HFF-Myc (cell line): ENCODE data around the gene CHST12.

Experiments
- DNase-seq: peaks from one replicate; pipeline ENCODE4 v3.0.0-alpha.2; 2011; ENCODE audit warnings: low read depth; ENCODE audit errors: extremely low read depth
- H3K4me3 ChIP-seq: replicated peaks from 2 replicates; pipeline ENCODE4 v1.5.1; 2011; ENCODE audit warnings: low read depth, mild to moderate bottlenecking, control low read depth, low read length
- CTCF ChIP-seq: IDR thresholded peaks from 2 replicates; pipeline ENCODE4 v1.5.1; 2012; ENCODE audit warnings: mild to moderate bottlenecking, low read depth, low read length, control low read depth; ENCODE audit errors: missing control alignments

CHST12 gene

GRCh38 chr7:2441430-2442058 lies 38.1 kb downstream of the CHST12 start:
- no peak for DNase-seq
- no peak overlapping the region for H3K4me3 ChIP-seq
- TF ChIP-seq CTCF, result no peak

- no peak for DNase-seq
- no peak for TF ChIP-seq CTCF
- H3K4me3 ChIP-seq, result no peak overlapping the region
Observed at GRCh38 chr7:2443491-2443890, 40.1 kb downstream of the CHST12 start.

- TF ChIP-seq CTCF, result no peak
- no peak for DNase-seq
- no peak overlapping the region for H3K4me3 ChIP-seq
Observed at GRCh38 chr7:2444476-2444875, 41.1 kb downstream of the CHST12 start.

- no peak overlapping the region for H3K4me3 ChIP-seq
- no peak for DNase-seq
- TF ChIP-seq CTCF, result no peak
Observed at GRCh38 chr7:2445047-2445446, 41.6 kb downstream of the CHST12 start.

- no peak for TF ChIP-seq CTCF
- DNase-seq, result no peak
- H3K4me3 ChIP-seq, result no peak overlapping the region
Observed at GRCh38 chr7:2445898-2446555, 42.6 kb downstream of the CHST12 start.

GRCh38 chr7:2446676-2447075 lies 43.3 kb downstream of the CHST12 start:
- TF ChIP-seq CTCF, result no peak
- no peak for DNase-seq
- no peak overlapping the region for H3K4me3 ChIP-seq
